HG02970 (cell line): ENCODE results near the gene KRTAP25-1.

ENCODE experiments used
- ATAC-seq: cut with Tn5 transposase; IDR thresholded peaks from one replicate; pipeline ENCODE4 v1.9.1; 2021; ENCODE audit warnings: mild to moderate bottlenecking, moderate library complexity, moderate number of reproducible peaks; ENCODE audit not compliant: unreplicated experiment, low FRiP score

The KRTAP25-1 gene

DNA sequence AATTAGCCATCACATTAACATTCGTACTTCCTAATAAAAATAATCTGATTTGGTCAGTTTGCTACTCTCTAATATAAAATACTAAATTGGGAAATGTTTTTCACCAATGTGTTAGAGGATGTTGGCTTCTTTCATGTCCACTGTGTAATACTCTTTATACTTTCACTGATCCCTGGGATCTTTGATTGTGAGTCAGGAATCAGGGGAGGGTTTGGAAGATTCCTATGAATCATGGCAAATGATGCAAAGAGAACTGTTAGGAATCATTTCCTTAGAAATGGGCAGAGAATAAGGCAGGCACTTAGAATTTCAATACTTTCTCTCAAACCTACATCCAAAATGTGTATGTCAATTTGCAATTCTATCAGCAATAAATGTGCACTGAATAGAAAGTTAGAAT is 37.5 kb downstream of the KRTAP25-1 start:
- ATAC-seq = no peak

DNA sequence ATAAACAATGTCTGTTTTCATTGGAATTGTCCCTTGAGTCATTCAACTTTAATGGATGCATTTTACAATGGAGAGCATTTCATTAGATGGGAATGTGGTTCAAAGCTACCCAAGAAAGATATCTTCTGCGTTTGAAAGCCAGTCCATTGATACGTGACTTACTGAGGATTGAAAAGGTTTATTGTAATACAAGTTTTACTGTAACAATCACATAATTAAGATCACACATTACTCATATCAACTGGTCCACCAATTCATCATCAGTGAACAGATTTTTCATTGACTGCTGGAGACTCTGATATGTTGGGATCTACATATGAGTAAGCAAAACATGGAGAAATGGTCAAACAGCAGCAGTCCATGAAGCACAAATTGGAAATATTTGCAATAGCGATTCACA is 39.4 kb downstream of the KRTAP25-1 start:
- no peak for ATAC-seq

DNA sequence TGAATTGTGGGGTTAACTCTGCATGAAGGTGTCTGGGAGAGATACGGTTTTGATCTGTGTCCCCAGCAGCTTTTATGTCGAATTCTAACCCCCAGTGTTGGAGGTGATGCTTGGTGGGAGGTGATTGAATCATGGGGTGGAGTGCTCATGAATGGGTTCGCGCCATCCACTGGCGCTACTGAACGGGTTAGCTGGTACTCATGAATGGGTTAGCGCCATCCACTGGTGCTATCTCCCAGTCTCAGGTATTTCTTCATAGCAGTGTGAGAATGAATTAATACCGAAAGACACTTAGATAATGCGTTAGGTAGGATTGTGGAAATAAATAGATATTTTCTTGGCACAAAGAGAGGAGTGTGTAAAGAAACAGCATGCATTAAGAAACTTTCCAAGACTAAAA is 40.5 kb downstream of the KRTAP25-1 start:
- no peak for ATAC-seq

DNA sequence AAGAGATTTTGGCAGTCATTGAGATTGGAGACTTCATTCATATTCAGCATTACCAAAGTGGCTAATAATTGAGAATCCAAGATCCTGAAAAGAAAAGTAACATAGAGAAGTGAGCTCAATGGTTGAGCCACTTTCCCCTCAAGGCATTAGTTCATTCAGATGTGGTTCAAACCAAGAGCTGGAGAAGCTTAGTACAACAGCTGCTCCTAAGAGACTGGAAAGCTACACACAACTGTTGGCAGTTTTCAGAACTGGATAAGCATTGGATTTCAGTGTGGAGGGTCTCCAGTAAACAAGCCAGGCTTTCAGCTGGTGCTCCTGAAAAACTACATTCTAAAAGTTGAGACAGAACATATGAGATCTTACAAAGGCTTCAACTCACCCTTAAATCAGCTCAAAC is 44.3 kb downstream of the KRTAP25-1 start:
- no peak for ATAC-seq

DNA sequence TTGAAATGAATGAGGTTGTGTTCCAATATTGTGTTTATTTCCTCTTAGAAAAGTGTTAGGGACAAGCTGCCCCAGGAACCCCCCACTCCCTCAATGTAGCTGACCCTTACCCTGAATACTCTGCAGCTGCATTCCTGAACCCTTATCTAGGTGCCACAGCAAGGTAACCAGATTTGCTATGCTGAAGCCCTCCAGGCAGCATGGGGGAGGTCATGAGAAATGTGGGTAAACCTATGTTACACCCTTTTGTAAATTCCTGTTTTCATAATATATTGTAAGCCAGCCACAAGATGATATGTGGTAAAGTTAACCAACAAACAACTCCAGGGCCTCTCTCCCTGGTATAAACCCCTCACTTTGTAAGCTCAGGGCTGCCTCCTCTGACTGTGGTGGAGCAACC is 45.6 kb downstream of the KRTAP25-1 start:
- ATAC-seq = no peak

DNA sequence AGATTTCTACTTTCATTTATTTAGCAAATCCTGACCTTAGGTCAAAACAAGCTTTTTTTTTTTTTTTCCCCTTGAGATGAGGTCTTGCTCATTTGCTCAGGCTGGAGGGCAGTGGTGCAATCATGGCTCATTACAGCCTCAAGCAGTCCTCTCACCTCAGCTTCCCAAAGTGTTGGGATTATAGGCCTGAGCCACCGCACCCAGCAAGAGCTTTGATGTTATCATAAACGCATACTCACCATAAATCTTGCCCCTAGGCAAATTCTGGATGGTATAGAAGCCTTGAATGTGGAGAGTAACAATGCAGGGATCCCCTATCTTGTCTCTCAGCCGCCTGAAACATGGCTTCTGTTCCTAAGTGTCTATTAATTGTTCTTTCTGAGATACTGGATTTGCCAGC is 48.7 kb downstream of the KRTAP25-1 start:
- no peak for ATAC-seq
